ENCODE measurements around the gene ISYNA1. TPM values are rescaled to one million over a fixed set of nuclear protein-coding genes. Genes with fewer than 3 reads are reported as not detected.

ISYNA1 gene
- total and polyA plus RNA-seq, 4 donors = 14.7 to 56.7 (median 25.0) TPM

GRCh38 chr19:18465214-18465963 lies 27.5 kb upstream of the ISYNA1 start:
- H3K9me3 ChIP-seq (ENCODE audit: control insufficient read depth in 4 of 4, insufficient read depth in 3 of 4, low read length in 3 of 4) = no peaks in the 10 kb centered on the region

DNA sequence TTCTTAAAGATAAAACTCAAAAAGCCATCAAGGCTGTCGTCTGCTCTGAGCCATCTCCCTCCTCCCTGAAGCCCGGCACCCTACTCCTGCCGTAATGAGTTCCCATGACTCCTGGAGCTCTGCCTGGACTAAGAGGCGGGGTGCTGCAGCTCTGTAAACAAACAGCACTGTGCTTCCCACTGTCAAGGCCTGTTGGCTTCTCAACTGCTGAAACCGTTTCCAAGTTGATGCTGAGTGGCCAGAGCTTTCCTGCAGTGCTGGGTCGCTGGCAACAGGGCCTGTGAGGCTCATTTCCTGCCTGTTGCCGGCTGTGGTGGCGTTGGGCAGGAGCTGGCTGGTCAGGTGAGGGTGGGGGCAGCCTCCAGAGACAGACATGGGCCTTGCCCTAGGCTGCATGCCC lies 26.7 kb upstream of the ISYNA1 start:
- Histone ChIP-seq H3K4me3 (no peak overlapping the region), H3K4me1 (ENCODE audit: control insufficient read depth in 5 of 5, insufficient read depth in 5 of 5, low read length in 5 of 5) (peaks cover 3 to 34% (median 18%) of the 10 kb centered on the region in 5 donors), H3K9ac (ENCODE audit: insufficient read depth in 1 of 2, low read length in 2 of 2) (peak overlapping the region; percentile 4 to 57), H3K27ac (ENCODE audit: low read depth in 1 of 2, low read length in 1 of 2) (peak overlapping the region; percentile 47 to 89), H3K9me3 (ENCODE audit: control insufficient read depth in 4 of 4, insufficient read depth in 3 of 4, low read length in 3 of 4) (no peaks in the 10 kb centered on the region), H3K36me3 (ENCODE audit: control insufficient read depth in 4 of 4, insufficient read depth in 4 of 4, low read length in 4 of 4) (peaks cover 0 to 30% (median 12%) of the 10 kb centered on the region in 4 donors), H3K27me3 (ENCODE audit: control insufficient read depth in 3 of 3, insufficient read depth in 3 of 3, low read length in 2 of 3) (no peaks in the 10 kb centered on the region)
- peak; percentile 32 for ATAC-seq (ENCODE audit: insufficient read depth, low FRiP score)
- TF ChIP-seq, protein P1, sequence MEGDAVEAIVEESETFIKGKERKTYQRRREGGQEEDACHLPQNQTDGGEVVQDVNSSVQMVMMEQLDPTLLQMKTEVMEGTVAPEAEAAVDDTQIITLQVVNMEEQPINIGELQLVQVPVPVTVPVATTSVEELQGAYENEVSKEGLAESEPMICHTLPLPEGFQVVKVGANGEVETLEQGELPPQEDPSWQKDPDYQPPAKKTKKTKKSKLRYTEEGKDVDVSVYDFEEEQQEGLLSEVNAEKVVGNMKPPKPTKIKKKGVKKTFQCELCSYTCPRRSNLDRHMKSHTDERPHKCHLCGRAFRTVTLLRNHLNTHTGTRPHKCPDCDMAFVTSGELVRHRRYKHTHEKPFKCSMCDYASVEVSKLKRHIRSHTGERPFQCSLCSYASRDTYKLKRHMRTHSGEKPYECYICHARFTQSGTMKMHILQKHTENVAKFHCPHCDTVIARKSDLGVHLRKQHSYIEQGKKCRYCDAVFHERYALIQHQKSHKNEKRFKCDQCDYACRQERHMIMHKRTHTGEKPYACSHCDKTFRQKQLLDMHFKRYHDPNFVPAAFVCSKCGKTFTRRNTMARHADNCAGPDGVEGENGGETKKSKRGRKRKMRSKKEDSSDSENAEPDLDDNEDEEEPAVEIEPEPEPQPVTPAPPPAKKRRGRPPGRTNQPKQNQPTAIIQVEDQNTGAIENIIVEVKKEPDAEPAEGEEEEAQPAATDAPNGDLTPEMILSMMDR (IDR thresholded peaks at IDR 0.05; ENCODE audit: control extremely low read depth, extremely low read depth) = no peak
- WGBS, 2 donors = 19 to 20% methylated on average over 8 of the region's 8 CpGs
- DNase-seq = peak; percentile 91 to 98 (median 95)

More at GRCh38 chr19:18465214-18465963, 27.5 kb upstream of the ISYNA1 start:
- H3K27me3 ChIP-seq (ENCODE audit: control insufficient read depth in 3 of 3, insufficient read depth in 3 of 3, low read length in 2 of 3) = no peaks in the 10 kb centered on the region
- H3K36me3 ChIP-seq (ENCODE audit: control insufficient read depth in 4 of 4, insufficient read depth in 4 of 4, low read length in 4 of 4) = peaks cover 0 to 25% (median 10%) of the 10 kb centered on the region in 4 donors
- TF ChIP-seq, protein P1 (IDR thresholded peaks at IDR 0.05; ENCODE audit: control extremely low read depth, extremely low read depth) = no peak
- DNase-seq (no peak), ATAC-seq (ENCODE audit: insufficient read depth, low FRiP score) (no peak)
- peak overlapping the region; percentile 47 to 89 for H3K27ac ChIP-seq (ENCODE audit: low read depth in 1 of 2, low read length in 1 of 2)
- 91 to 92% methylated on average over 29 to 30 of the region's 30 CpGs for WGBS, 2 donors
- peaks cover 0 to 26% (median 18%) of the 10 kb centered on the region in 5 donors for H3K4me1 ChIP-seq (ENCODE audit: control insufficient read depth in 5 of 5, insufficient read depth in 5 of 5, low read length in 5 of 5)
- peak overlapping the region; percentile 4 to 57 for H3K9ac ChIP-seq (ENCODE audit: insufficient read depth in 1 of 2, low read length in 2 of 2)
- H3K4me3 ChIP-seq = no peak overlapping the region

GRCh38 chr19:18461471-18461870 lies 23.5 kb upstream of the ISYNA1 start:
- H3K4me3 ChIP-seq = no peak overlapping the region
- H3K36me3 ChIP-seq (ENCODE audit: control insufficient read depth in 4 of 4, insufficient read depth in 4 of 4, low read length in 4 of 4) = peaks cover 0 to 54% (median 17%) of the 10 kb centered on the region in 4 donors
- no peak for ATAC-seq (ENCODE audit: insufficient read depth, low FRiP score)
- no peak overlapping the region for H3K9ac ChIP-seq (ENCODE audit: insufficient read depth in 1 of 2, low read length in 2 of 2)
- H3K27ac ChIP-seq (ENCODE audit: low read depth in 1 of 2, low read length in 1 of 2) = peak overlapping the region in 1 of 2 donors; percentile 26
- no peaks in the 10 kb centered on the region for H3K27me3 ChIP-seq (ENCODE audit: control insufficient read depth in 3 of 3, insufficient read depth in 3 of 3, low read length in 2 of 3)
- 96 to 98% methylated on average over 22 of the region's 22 CpGs for WGBS, 2 donors
- TF ChIP-seq, protein P1 (IDR thresholded peaks at IDR 0.05; ENCODE audit: control extremely low read depth, extremely low read depth) = no peak
- DNase-seq = no peak
- H3K4me1 ChIP-seq (ENCODE audit: control insufficient read depth in 5 of 5, insufficient read depth in 5 of 5, low read length in 5 of 5) = peaks cover 3 to 39% (median 16%) of the 10 kb centered on the region in 5 donors
- H3K9me3 ChIP-seq (ENCODE audit: control insufficient read depth in 4 of 4, insufficient read depth in 3 of 4, low read length in 3 of 4) = no peaks in the 10 kb centered on the region
